GM12865 (cell line): Measurements from ENCODE around the gene FAM89A.

Source experiments
- DNase-seq: peaks from one replicate; pipeline ENCODE4 v3.0.0; 2010; ENCODE audit warnings: low read depth
- H3K4me3 ChIP-seq: 2 replicates; pipeline ENCODE4 v1.5.1; 2011; ENCODE audit warnings: mild to moderate bottlenecking, low read depth, low read length, control low read depth
- CTCF ChIP-seq: IDR thresholded peaks from 2 replicates; pipeline ENCODE4 v1.5.1; 2011; ENCODE audit warnings: low read length, control low read depth, low read depth, inconsistent platforms; ENCODE audit not compliant: insufficient read depth; ENCODE audit errors: missing control alignments

Gene FAM89A

GRCh38 chr1:230979389-230979716 is 60.7 kb downstream of the FAM89A start:
- no peak for TF ChIP-seq CTCF
- DNase-seq, result no peak
- H3K4me3 ChIP-seq, result peak overlapping the region; percentile 68

GRCh38 chr1:230978491-230979388 is 61.3 kb downstream of the FAM89A start, which contains the start of the genes ARV1 and TTC13:
Gene ARV1 (plus strand): TSS chr1:230979094. CDS start chr1:230979106, 12 bp downstream.
Gene TTC13 (minus strand): TSS chr1:230978861. CDS start chr1:230978830, 31 bp downstream.
- TF ChIP-seq CTCF, result peak; percentile 53
- peak; percentile 99 for DNase-seq
- peak within 1 kb of the TSS; percentile 80 for H3K4me3 ChIP-seq

- DNase-seq, result peak; percentile 38
- no peak for TF ChIP-seq CTCF
Measured at GRCh38 chr1:230977761-230978490, 62.1 kb downstream of the FAM89A start.

GRCh38 chr1:230976825-230977747 is 63.0 kb downstream of the FAM89A start:
- DNase-seq, result peak; percentile 59
- peak overlapping the region; percentile 80 for H3K4me3 ChIP-seq
- TF ChIP-seq CTCF, result no peak

More at GRCh38 chr1:230977761-230978490, 62.1 kb downstream of the FAM89A start:
- peak overlapping the region; percentile 80 for H3K4me3 ChIP-seq

- TF ChIP-seq CTCF, result no peak
- H3K4me3 ChIP-seq, result no peak overlapping the region
- DNase-seq, result no peak
Measured at GRCh38 chr1:230976360-230976759, 63.7 kb downstream of the FAM89A start.

GRCh38 chr1:230975636-230976035 is 64.4 kb downstream of the FAM89A start:
- DNase-seq, result no peak
- no peak for TF ChIP-seq CTCF
- H3K4me3 ChIP-seq, result no peak overlapping the region
